Endothelial cell of umbilical vein (primary cell): Measurements from ENCODE around the gene PURB. TPM values are rescaled to one million over a fixed set of nuclear protein-coding genes. Genes with fewer than 3 reads are reported as not detected.

Experiments used
- BruUV-seq: library from RNA; stranded (reverse); fragments of 400-500 nt; replicated peaks from 2 replicates; lab custom pipeline; 2021; lab: Mats Ljungman, UMichigan
- CTCF ChIA-PET: fragments of 300-600, 350-600 bp; sonication (Branson Sonifier 250); formaldehyde crosslinking; loops from one replicate; lab custom pipeline; 2021; ENCODE audit warnings: antibody characterized with exemption, inconsistent platforms; lab: Charles Lee
- POLR2A ChIA-PET: fragments of 300-600, 350-600 bp; sonication (Branson Sonifier 250); formaldehyde crosslinking; loops from one replicate; lab custom pipeline; 2021; ENCODE audit warnings: antibody characterized with exemption, inconsistent platforms; lab: Charles Lee
- DNase-seq: peaks from one replicate; pipeline ENCODE4 v3.0.0-alpha.2; 2011; ENCODE audit warnings: low read depth, low spot score
- FAIRE-seq: peaks from 2 replicates; lab custom pipeline; 2011; peaks lifted over from hg19 to GRCh38; lab: Jason Lieb, UNC
- H2AFZ ChIP-seq: 2 replicates; pipeline ENCODE4 v1.6.0; 2012; ENCODE audit warnings: low read depth, low read length, control low read depth, inconsistent platforms
- H3K27ac ChIP-seq: 2 replicates; pipeline ENCODE4 v1.5.1; 2011; ENCODE audit warnings: low read depth, mild to moderate bottlenecking, control low read depth, low read length, moderate library complexity; ENCODE audit not compliant: insufficient read depth
- H3K27me3 ChIP-seq, 2 experiments: 2 replicates each; pipeline versions ENCODE4 v1.6.0 to v1.6.1; 2011; ENCODE audit warnings: low read length in 2 of 2, mixed read lengths in 1 of 2; ENCODE audit not compliant: control insufficient read depth in 2 of 2, insufficient read depth in 2 of 2
- H3K36me3 ChIP-seq, 2 experiments: 2 replicates in 1 of 2; 3 replicates in 1 of 2; pipeline ENCODE4 v1.5.1; 2011; ENCODE audit warnings: low read length in 2 of 2, mild to moderate bottlenecking in 1 of 2, moderate library complexity in 1 of 2; ENCODE audit not compliant: control insufficient read depth in 2 of 2, insufficient read depth in 2 of 2; ENCODE audit errors: extremely low read depth in 1 of 2
- H3K4me1 ChIP-seq: 3 replicates; pipeline ENCODE4 v1.5.1; 2011; ENCODE audit warnings: mild to moderate bottlenecking, low read length; ENCODE audit not compliant: control insufficient read depth, insufficient read depth; ENCODE audit errors: extremely low read depth
- H3K4me2 ChIP-seq: 2 replicates; pipeline ENCODE4 v1.6.1; 2011; ENCODE audit warnings: low read length, control low read depth, mixed read lengths; ENCODE audit not compliant: insufficient read depth
- H3K4me3 ChIP-seq, 3 experiments: fragments of 200-600 bp in 1 of 3; sonication (generic), shearing (Covaris generic) in 1 of 3; replicated peaks in 1 of 3; 2 replicates each; pipeline ENCODE4 v1.5.1; 2011 to 2016; ENCODE audit warnings: control low read depth in 3 of 3, low read length in 3 of 3, mild to moderate bottlenecking in 2 of 3, inconsistent platforms in 1 of 3, low read depth in 1 of 3, moderate library complexity in 1 of 3; ENCODE audit not compliant: insufficient read depth in 1 of 3
- H3K79me2 ChIP-seq: 2 replicates; pipeline ENCODE4 v1.6.0; 2012; ENCODE audit warnings: low read length, inconsistent platforms; ENCODE audit not compliant: control insufficient read depth, insufficient read depth
- H3K9ac ChIP-seq: replicated peaks from 2 replicates; pipeline ENCODE3; 2011; ENCODE audit warnings: low read length, control low read depth; ENCODE audit not compliant: insufficient read depth; ENCODE audit errors: extremely low read depth
- H3K9me1 ChIP-seq: replicated peaks from 3 replicates; pipeline ENCODE4 v1.6.0; 2011; ENCODE audit warnings: mild to moderate bottlenecking, low read length; ENCODE audit not compliant: control insufficient read depth, insufficient read depth; ENCODE audit errors: extremely low read depth
- H3K9me3 ChIP-seq: replicated peaks from 2 replicates; pipeline ENCODE4 v1.5.1; 2012; ENCODE audit warnings: low read length, inconsistent platforms; ENCODE audit not compliant: control insufficient read depth, insufficient read depth
- H4K20me1 ChIP-seq: replicated peaks from 2 replicates; pipeline ENCODE3; 2011; ENCODE audit warnings: mild to moderate bottlenecking, low read length; ENCODE audit not compliant: control insufficient read depth, insufficient read depth; ENCODE audit errors: extremely low read depth
- CTCF ChIP-seq, 2 donors: IDR thresholded peaks; 1 replicate in 1 of 2; 2 replicates in 1 of 2; pipeline ENCODE4 v1.5.1; 2011; ENCODE audit warnings: low read length in 2 of 2, mild to moderate bottlenecking in 2 of 2, moderate library complexity in 2 of 2, control low read depth in 1 of 2, inconsistent platforms in 1 of 2, low read depth in 1 of 2; ENCODE audit not compliant: insufficient read depth in 1 of 2; ENCODE audit errors: extremely low read depth in 1 of 2
- EZH2 ChIP-seq: IDR thresholded peaks from 2 replicates; pipeline ENCODE4 v1.6.1; 2012; ENCODE audit warnings: borderline replicate concordance, low read depth, mild to moderate bottlenecking, moderate library complexity, low read length, inconsistent platforms; ENCODE audit not compliant: severe bottlenecking
- FOS ChIP-seq: IDR thresholded peaks from 2 replicates; pipeline ENCODE4 v1.6.1; 2011; ENCODE audit warnings: mild to moderate bottlenecking, low read length, moderate library complexity, borderline replicate concordance; ENCODE audit not compliant: insufficient read depth
- GATA2 ChIP-seq: IDR thresholded peaks from 2 replicates; pipeline ENCODE4 v1.7.0; 2011; ENCODE audit warnings: low read depth, mild to moderate bottlenecking, moderate library complexity, mixed read lengths, low read length; ENCODE audit not compliant: insufficient read length, insufficient read depth
- JUN ChIP-seq: IDR thresholded peaks from 2 replicates; pipeline ENCODE4 v1.6.1; 2011; ENCODE audit warnings: borderline replicate concordance, low read depth; ENCODE audit not compliant: insufficient read length, insufficient read depth
- MYC ChIP-seq: IDR thresholded peaks from one replicate; pipeline ENCODE4 v1.6.1; 2011; ENCODE audit warnings: mild to moderate bottlenecking, low read depth, low read length
- POLR2A ChIP-seq: IDR thresholded peaks from 2 replicates; pipeline ENCODE4 v1.6.1; 2012; ENCODE audit warnings: low read depth, mild to moderate bottlenecking, control low read depth, low read length
- POLR2AphosphoS5 ChIP-seq: IDR thresholded peaks from 2 replicates; pipeline ENCODE4 v1.6.1; 2012; ENCODE audit warnings: low read depth, mild to moderate bottlenecking, control low read depth, low read length, moderate library complexity; ENCODE audit not compliant: insufficient read depth
- dilution Hi-C: fragments of 300-500 bp; cut with MboI; formaldehyde crosslinking; loops from one replicate; pipeline ENCODE4 v1.15.0; 2019; ENCODE audit warnings: low sequenced_read_pairs; ENCODE audit not compliant: extremely low pct_ligation_motif_present
- intact Hi-C: fragments of 100-400 bp; cut with micrococcal nuclease; formaldehyde crosslinking; loops from one replicate; pipeline ENCODE4 v1.10.0; 2022
- polyA plus RNA-seq, 4 experiments: library from polyadenylated mRNA; depleted of rRNA in 3 of 4; stranded (reverse) in 3 of 4; unstranded in 1 of 4; fragments of >200 nt; gene quantifications; 2 replicates each; pipeline versions ENCODE4 v1.2.1 to v1.2.3, GENCODE V29; 2011 to 2012; ENCODE audit warnings: missing spikeins in 1 of 4
- total RNA-seq: library from RNA; stranded (reverse); gene quantifications from 2 replicates; pipeline ENCODE4 v1.2.3, GENCODE V29; 2021
- TF ChIP-seq, protein P1 (sequence below): IDR thresholded peaks from 2 replicates; pipeline ENCODE4 v1.6.1; 2011; ENCODE audit not compliant: insufficient read depth, insufficient read length

Gene PURB
- total and polyA plus RNA-seq, 2 donors (not counting 3 experiments of a cell fraction or from before 2014, with no cell fraction given), result 2.7 to 25.5 TPM

DNA sequence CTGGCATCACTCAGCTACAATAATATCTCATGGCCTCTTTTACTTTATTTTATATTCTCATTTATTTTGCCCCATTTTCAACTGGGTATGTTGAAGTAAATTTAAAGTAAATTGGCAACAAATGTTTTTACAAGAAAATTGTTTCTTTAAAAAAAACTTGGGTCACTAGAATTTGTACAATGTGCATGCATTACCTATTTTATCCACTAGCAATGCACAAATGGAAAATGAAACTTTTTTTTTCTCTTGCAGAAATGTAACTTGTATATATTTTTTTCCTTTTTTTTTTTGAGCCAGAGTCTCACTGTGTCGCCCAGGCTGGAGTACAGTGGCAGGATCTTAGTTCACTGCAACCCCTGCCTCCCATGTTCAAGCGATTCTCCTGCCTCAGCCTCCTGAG, 27.2 kb downstream of the PURB start:
- H3K9me3 ChIP-seq, result no peaks in the 10 kb centered on the region
- H3K27me3 ChIP-seq, result no peaks in the 10 kb centered on the region
- intact Hi-C loops, result no loop called here
- no peaks in the 10 kb centered on the region for H3K79me2 ChIP-seq
- ChIA-PET CTCF (interaction anchor here (1.1 to 5.1 kb wide), 13 partner anchors 8 to 278 kb away, joined by 3 to 66 read pairs (median 13); partner anchors contain the start of genes H2AZ2 and PURB), POLR2A (interaction anchor here (2.1 kb wide), 1 partner anchor 24 kb away, joined by 8 read pairs; no protein-coding TSS in a partner anchor)
- H3K9ac ChIP-seq, result no peak overlapping the region
- dilution Hi-C loops, result no loop called here
- DNase-seq (no peak), FAIRE-seq (no peak)
- H3K9me1 ChIP-seq, result no peaks in the 10 kb centered on the region
- no peak overlapping the region for H3K4me2 ChIP-seq
- H4K20me1 ChIP-seq, result no peaks in the 10 kb centered on the region
- TF ChIP-seq POLR2A (no peak), CTCF (IDR thresholded peaks at IDR 0.05; ENCODE audit: extremely low read depth in 1 of 2, insufficient read depth in 1 of 2, low read depth in 1 of 2, low read length in 2 of 2) (no peak), POLR2AphosphoS5 (no peak), GATA2 (no peak), EZH2 (no peak), FOS (no peak), MYC (no peak), JUN (no peak)
- TF ChIP-seq, protein P1, sequence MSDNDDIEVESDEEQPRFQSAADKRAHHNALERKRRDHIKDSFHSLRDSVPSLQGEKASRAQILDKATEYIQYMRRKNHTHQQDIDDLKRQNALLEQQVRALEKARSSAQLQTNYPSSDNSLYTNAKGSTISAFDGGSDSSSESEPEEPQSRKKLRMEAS, result no peak
- H3K4me3 ChIP-seq, result no peak overlapping the region
- no TSS peak for BruUV-seq
- H2AFZ ChIP-seq, result no peak overlapping the region
- H3K27ac ChIP-seq, result no peak overlapping the region
- no peaks in the 10 kb centered on the region for H3K36me3 ChIP-seq
- H3K4me1 ChIP-seq, result no peaks in the 10 kb centered on the region
